ENCODE data around the gene PPM1A.
"Not testable (repeated sequence)": the region's sequence is repeated elsewhere in the genome, so short reads cannot be mapped to it uniquely, and the experiment has no call there.

PPM1A gene

DNA sequence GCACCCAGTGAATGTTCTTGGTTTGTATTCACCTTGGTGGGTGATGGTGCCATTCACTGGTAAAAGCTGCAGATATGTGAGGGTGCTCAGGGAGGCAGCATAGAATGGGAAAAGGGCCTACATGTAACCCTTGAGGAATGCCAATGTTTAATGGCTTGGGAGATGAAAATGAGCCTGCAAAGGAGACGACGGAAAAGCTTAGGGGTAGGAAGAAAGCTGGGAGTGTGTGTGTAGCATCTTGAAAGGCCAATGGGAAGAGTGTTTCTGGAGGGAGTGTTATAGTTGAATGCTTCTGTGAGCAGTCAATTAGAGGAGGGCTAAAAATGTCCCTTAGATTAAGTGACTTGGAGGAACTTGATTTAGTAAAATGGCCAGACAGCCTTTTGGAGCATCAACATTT, 24.9 kb downstream of the PPM1A start:
- DNase-seq, result no peak

DNA sequence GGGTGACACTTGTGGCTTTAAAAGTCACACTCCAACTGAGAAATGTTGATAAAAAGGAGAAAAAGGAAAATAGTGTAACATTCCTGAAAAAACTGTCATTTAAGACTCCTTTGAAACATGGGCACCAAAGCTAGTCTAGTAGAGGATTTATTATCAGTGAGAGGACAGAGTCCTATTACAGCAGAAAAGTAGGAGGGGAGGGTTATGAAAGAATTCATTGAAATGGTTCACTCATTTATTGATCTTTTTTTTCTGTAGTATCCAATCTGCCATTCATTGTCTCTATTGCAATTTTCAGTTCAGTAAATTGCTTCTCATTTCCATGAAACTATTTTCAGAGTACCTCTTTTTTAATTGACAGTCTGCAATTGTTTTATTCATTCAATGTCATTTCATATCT, 25.4 kb downstream of the PPM1A start:
- no peak for DNase-seq

DNA sequence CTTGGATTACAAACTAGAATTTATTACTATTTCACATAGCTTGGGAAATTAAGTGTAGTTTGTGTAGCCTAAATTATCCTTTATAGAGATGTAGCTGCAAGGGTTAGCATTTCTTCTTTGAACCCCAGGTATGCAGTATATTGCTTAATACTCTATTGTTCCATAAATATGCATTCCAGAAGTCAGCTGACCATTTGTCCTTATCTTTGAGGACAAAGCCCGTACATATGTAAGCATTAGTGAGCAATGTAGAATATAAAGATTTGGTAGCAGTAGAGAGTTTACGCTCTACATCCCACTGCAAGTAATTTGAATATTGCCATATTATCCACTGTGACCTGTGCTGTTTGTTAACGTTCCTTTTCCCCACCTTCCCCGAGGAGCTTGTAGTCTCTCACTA, 26.9 kb downstream of the PPM1A start:
- DNase-seq, result no peak

DNA sequence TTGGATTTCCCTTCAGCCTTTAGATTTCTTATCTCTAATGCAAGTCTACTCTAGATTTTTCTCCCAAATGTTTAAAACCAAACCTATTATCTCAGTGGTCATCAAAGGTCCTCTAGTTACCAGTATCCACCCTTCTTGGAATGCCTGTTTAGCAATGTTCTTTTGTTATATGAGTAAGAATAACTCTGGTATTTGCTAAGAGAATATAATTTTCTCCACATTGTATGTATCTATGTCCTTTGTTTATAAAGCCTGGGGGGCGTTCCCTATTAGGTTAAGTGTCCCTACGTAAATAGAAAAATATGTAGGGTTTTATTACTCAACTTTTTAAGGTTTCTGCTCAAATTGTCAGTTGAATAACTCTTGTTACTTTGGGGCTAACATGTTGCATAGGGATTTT, 27.3 kb downstream of the PPM1A start:
- DNase-seq, result no peak

DNA sequence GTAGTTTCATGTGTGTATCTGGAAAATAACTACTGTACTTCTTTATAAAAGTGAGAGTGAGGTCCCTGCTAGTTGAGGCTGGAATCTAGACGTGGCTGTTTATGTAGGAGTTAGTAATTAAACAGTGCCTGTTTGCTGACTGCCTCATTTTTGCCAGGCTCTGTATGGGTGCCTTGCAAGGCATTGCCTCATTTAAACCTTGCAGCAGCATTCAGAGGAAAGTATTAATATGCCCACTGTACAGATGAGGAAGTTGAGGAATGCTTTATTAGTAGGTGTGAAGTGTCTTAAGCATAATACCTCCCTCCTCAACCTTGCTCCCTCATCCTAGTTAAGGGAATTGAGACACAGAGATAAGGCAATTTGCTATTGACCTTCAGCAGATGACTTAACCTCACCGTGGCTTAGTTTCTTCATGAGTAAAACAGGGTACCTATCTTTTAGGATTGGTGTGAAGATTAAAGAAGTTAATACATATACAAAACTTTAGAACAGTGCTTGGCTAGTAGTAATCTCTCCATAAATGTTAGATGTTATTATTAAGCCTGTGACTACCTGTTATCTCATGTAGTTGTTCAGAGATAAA, 28.7 kb downstream of the PPM1A start:
- no peak for DNase-seq

DNA sequence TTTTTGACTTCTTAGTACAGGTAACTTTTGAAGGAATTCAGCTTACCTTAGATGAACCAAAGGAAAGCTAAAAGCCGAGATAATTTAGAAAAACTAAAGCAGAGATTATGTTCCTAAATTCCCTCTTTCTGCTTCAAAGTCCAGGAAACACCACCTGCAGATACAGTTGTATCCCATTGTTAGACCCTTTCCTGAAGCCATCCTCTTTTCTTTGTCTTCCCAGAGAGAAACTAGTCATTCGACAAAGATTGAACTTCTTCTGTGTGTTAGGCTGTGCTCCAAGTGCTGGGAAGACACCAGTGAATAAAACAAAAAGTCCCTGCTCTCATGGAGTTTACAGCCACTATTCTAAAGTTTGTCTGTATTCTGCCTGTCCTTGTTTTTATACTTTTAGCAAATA, 29.3 kb downstream of the PPM1A start:
- no peak for DNase-seq

DNA sequence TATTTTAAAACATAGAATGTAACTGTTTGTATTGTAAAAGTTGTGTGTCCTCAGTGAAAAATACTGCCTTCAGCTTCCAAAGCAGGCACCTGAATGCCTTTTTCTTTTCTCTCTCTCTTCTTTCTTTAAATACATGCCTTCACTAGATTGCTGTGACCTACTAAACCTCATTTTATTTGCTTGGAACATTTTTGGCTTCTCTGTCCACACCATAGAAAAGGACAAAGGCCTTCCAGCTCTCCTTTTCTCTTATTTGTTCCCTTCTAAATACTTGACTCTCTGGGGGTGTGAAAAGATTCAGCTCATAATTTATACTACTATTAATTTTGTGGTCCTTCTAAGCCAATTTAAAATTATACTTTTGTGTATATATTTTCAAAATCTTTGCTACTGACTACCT, 38.4 kb downstream of the PPM1A start:
- no peak for DNase-seq

DNA sequence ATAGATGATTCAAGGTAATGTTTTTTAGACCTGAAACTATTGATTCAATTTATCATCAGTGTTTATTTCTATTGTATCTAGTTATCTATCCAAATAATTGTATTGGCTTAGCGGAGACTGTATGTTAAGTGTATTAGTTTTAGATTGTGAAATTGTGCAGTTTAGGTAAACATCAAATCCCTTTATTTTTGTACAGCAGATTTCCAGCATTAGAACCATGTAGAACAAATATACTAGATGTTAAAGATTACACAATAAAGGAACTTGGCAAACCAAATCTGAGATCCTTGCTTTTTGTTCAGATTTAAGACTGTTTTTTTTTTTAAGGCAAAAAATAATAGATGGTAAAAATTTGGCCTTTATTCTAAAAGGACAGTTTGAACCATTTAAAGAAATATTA, 39.3 kb downstream of the PPM1A start:
- no peak for DNase-seq

DNA sequence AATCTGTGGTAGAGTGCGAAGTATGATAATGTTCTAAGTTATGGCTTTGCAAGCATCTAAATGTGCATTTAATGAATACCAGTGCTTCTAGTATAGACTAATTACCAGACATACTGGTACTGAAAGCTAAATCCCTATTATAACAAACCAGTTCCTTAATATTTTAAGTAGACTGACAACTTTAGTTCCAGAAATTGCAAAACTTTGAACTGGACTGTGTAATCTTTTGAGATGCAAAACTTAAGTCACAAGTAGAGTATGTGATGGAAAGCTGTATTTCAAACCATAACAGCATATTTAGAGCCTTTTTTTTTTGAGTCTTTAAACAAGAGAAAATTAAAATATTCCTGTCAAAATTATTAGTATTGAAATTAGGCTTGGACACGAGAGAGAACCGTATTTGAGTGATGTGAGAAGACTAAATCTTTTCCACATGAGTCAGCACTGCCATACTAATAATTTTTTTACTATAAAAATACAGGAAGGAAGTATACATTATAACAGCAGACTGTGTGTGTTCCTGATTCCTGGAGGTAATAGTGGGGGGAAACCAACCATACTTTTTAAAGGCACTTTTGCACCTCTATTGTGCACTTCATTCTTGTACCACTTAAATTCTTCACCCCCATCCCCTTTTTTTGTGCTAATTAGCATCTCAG, 45.5 kb downstream of the PPM1A start:
- DNase-seq, result no peak

DNA sequence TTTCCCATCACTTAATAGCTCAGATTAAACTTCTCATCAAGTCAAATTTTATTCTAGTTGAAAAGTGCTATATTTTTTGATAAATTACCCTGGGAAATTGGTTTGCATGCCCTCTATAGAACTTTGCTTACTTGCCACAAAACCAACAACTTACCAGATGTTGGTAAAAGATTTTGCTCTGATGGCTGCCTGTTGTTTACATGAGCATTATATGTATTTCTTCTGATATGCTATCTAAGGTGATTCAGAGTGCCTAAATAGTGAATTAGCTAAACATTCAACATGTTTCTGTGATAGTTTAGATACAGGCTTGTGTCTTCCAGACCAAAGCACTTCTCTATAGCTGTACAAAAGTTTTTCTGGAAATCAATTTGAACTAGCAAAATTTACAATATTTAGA, 51.0 kb downstream of the PPM1A start:
- no peak for DNase-seq

DNA sequence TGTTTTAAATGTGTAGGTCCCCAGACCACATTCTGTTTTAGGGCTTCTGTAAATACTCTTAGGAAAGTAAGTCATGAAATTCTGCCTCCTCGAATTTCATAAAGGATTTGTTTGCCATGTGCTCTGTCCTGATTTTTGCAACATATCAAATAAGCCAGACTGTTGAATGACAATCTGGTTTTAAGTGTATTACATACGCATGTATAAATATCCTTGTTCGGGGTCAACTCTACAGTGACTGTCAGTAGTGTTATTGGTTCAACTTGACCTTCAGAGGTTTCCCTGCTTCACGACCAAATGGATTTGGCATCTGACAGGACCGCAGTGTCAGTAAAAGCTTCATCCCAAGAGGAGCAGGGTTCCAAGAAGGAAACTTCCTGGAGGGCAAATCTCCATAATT, 52.7 kb downstream of the PPM1A start:
- DNase-seq, result no peak

DNA sequence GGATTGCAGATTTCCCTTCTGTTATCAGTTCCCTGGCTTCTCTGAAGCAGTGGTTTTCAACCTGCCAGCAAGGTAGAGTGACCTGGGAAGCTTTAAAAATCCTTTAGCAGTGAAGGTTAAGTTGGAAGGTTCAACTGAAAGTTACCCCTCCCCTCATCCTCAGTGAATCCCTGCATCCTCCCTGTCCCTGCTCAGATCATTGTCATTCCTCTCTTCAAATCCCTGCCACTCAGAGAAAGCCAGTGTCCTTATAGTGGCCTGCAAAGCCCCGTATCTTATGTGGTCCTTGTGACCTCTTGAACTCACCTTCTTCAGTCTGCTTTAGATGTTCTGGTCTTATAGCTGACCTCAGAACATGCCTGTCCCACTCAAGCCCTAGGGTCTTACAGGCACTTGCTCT, 53.6 kb downstream of the PPM1A start:
- no peak for DNase-seq

DNA sequence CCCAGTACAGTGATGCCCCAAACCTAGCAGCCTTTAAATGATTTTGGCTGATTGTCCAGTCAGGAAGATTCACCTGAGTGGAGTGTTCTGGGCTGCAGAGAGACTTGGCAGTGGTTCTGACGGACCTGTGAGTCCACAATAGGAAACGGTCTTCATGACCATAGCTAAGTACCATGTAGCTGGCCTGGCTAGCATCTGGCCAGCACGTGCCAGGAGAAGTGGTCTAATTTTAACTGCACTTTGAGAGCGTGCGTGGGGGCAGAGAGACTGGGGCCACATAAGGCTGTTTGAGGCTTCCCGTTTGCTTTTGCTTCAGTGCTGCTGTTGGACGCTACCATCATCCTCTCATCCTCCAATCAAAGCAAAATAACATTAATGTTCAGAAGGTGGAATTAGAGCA, 54.7 kb downstream of the PPM1A start:
- DNase-seq, result no peak

DNA sequence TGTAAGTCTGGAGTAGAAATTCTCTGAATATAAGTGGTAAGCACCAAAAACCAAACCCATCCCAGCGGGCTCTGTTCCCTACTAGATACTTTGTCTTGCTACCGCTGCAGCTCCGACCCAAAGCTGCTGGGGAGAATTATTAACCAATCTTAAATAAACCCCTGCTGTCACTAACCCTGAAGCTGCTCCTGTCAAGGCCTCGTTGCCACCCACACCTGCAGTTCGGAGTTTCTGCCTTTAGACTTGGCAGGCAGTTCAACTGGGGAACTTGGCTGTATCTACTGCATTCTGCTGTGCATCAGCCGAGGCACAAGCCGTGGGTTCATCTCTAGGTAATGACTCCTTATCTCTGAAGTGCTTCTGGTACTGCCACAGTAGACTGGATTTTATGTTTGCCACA, 55.5 kb downstream of the PPM1A start:
- no peak for DNase-seq

DNA sequence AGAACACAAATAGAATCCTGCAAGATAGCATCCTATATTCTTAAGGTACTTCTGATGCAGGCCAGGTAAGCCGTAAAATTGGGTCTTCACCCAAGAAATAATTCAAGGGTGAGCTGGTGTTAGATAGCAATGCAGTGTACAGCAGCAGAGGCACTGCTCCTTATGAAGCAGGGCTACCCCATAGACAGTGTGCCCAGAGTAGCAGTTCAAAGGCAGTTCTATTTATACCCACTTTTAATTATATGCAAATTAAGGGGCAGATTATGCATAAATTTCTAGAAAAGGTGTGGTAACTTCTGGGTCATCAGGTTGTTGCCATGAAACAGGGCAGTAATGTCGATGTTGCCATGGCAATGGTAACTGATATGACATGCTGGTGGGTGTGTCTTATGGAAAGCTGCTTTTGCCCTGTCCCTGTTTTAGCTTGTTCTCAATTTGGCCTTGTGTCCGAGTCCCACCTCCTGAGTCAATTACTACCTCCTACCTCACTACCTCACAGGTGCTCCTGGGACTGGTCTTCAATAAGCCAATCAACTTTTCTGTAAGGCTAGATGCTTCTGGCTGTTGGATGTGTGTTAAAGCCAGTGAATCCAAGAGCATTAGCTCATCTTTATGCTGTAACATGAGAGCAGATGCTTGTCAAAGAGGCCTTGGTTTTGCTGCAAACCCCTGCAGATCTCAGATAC, 61.0 kb downstream of the PPM1A start:
- no peak for DNase-seq

DNA sequence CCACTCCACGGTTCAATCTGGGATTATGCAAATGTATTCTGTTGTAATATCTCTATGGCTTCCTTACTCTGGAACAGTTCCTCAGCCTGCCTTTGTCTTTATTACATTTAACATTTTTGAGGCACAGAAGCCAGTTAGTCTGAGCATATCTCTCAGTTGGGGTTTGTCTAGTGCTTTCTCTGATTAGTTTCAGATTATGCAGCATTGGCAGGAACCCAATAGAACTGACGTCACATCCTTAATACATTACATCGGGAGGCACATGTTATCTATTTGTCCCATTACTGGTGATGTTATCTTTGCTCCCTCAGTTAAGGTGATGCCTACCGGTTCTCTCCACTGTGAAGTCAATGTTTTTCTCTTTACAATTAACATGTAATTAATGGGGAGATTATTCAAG, 62.4 kb downstream of the PPM1A start:
- no peak for DNase-seq

DNA sequence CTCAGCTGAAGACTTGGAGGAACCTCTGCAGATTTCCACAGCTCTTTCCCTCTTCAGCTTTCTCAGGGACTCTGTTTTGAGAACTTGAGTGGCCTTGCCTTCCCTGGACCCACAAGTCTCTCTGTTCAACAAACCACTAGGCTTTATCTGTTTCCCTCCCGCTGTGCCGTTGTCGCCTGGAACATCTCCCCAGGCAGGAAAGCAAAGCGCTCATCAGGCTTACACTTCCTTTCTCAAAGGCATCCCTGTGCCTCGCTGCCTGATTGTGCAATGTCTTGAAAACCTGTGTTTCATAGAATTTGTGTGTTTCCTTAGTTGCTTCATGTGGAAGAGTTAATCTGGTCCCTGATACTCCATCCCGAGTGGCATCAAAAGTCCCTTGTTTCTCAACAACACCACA, 64.1 kb downstream of the PPM1A start:
- no peak for DNase-seq

DNA sequence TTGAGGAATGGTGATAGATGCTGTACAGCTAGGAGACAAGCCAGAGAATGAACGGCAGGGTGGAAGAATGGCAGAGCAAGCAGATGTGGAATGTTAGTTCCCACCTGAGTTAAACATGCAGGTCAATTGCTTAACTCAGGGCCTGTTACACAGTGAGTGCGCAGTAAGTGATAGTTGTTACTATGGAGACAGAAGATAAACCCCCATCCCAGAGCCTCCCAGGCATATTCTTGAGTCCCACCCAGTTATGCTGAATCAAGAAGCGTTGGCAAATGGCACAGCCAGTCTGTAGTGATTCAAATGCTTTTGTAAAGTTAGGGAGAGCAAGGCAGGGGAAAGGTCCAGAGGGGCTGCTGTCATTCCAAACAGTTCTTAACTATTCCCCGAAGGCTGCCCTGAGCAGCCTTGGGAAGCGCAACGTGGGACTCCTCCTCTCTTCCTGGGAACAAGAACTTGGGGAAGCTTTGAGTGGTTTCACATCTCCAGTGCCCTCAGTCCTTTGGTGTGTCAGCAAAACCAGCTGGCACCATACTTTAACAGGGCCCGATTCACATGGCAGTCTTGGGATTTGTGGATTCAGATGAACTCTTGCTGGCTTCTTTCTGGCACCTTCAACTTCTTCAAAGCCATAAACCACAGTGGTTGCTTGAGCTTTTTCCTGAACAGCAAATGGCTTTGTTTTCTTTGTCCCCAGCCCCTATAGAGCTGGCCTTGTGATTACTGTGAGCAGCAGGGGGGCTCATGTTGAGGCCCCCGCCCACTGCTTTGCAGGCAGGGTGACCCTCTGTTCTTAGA, 66.4 kb downstream of the PPM1A start:
- no peak for DNase-seq

DNA sequence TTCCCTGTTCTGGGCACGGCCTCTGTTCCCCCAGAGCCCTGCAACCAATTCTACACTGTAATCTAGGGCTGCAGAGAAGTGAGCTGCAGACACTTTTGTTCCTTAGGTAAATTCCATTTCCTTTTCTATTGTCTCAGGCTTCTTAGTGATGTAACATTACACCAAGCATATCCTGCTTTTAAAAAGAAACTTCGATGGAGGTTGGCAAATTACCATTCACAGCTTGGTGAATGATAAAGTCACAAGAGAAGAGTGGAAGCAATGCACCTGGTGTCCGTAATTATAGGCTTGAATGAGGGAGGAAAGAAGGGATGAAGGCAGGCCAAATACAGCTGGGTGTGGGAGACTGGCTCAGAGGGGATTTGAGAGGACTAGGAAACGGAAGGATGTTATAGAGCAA, 68.6 kb downstream of the PPM1A start:
- DNase-seq, result no peak

DNA sequence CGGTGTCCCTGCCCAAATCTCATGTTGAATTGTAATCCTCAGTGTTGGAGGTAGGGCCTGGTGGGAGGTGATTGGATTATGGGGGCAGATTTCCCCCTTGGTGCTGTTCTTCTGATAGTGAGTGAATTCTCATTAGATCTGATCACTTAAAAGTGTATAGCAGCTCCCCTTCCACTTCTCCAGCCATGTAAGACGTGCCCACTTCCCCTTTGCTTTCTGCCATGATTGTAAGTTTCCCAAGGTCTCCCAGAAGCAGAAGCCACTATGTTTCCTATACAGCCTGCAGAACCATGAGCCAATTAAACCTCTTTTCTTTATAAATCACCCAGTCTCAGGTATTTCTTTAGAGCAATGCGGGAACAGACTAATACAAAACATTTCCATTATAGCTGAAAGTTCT, 71.8 kb downstream of the PPM1A start:
- not testable (repeated sequence) for DNase-seq

DNA sequence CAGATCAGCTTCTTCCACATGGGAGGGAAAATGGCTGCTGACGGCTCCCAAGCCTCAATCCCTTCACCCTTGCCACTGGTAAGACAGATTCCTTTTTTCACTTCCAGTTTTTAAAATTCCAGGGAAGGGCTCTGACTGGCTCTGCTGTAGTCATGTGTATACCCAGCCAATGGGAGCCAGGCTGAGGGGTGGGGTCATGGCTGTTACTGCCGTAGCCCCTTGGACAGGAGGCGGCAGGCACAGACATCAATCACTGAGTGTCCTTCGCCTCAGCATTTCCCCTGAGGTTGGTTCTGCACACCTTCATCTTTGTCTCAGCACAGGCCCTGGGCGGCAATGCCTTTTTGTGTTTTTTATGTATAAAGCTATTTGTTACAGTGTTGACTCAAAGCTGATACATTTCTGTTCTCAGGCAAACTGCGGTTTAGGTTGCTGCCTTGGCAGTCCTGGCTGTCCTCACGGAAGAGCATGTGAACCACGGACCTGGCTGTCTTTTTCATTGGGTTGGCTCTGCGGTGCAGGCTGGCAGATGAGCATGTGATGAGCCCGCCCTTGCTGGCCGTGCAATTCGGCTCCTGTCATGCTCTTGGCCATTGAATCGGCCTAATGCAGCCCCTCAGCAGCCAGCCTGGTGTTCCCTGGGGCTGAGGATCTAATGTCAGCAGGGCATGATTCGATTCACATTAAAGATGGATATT, 74.3 kb downstream of the PPM1A start:
- no peak for DNase-seq

DNA sequence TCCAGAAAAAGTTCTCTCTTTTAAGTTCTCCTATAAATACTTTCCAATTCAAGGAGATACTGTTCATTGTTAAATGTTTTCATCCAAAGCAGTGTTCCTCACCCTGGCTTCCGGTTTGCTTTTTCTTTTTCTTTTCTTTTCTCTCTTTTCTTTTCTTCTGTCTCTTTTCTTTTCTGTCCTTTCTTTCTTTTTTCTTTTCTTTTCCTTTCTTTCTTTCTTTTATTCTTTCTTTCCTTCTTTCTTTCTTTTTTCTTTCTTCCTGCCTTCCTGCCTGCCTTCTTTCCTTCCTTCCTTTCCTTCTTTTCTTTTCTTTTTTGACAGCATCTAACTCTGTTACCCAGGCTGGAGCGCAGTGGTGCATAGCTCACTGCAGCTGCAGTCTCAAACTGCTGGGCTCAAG, 75.8 kb downstream of the PPM1A start:
- no peak for DNase-seq

DNA sequence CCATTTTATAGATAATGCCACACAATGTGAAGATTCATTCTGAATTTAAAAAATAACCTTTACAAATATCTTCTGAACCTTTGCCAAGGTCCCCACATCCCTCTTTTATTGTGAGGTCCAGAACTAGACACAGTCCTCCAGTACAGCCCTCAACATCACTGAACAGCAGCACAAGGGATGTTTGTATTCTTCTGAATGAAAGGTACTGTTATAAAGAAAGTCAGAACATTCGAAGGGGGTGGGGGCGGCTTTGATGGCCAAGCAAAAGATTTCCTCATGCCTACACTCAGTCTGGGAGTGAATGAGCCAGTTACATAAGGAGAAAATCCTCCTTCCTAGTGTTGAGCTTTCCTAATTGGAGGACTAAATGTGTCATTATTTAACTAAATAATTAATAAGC, 77.3 kb downstream of the PPM1A start:
- no peak for DNase-seq

All from CD4-positive, alpha-beta T cell treated with Interferon gamma for 1 hour (primary cell).